Measurements from ENCODE around the gene EIF4H.

- TF ChIP-seq CTCF (IDR thresholded peaks at IDR 0.05; ENCODE audit: insufficient read depth, low read depth, low read length) (no peak), EZH2 (IDR thresholded peaks at IDR 0.05; ENCODE audit: insufficient read depth, low read length) (no peak)
Observed at GRCh38 chr7:74173491-74173865, 678 bp upstream of the EIF4H start.
